ENCODE data around the gene CDCA7. TPM values are rescaled to one million over a fixed set of nuclear protein-coding genes. Genes with fewer than 3 reads are reported as not detected.

Gene CDCA7
- polyA plus RNA-seq, 1 of the 3 experiments (the other 2 are of a cell fraction), result 19.1 TPM

GRCh38 chr2:173404841-173405750 is 50.4 kb downstream of the CDCA7 start:
- no peak overlapping the region for H3K4me3 ChIP-seq (ENCODE audit: low read depth in 2 of 2, low read length in 1 of 2)
- POLR2A ChIA-PET, result no interaction called here
- H3K27ac ChIP-seq (ENCODE audit: low read depth in 2 of 2, low read length in 1 of 2), result no peak overlapping the region
- no peak overlapping the region for H3K4me2 ChIP-seq
- peaks cover 0 to 7% of the 10 kb centered on the region in 2 experiments; a peak in 1 of 4 replicates for H3K4me1 ChIP-seq (ENCODE audit: control insufficient read depth in 1 of 2, insufficient read depth in 2 of 2, low read depth in 1 of 2, low read length in 1 of 2)
- H3K79me2 ChIP-seq (ENCODE audit: insufficient read depth), result no peaks in the 10 kb centered on the region
- H3K9me3 ChIP-seq, result no peaks in the 10 kb centered on the region
- H3K27me3 ChIP-seq (ENCODE audit: insufficient read depth), result peaks cover 28% of the 10 kb centered on the region
- no peak overlapping the region for H3K9ac ChIP-seq
- TF ChIP-seq FOXJ3 (CRISPR knock-in tag; IDR thresholded peaks at IDR 0.05), result no peak
- no peak for TF ChIP-seq NFIC (IDR thresholded peaks at IDR 0.05; ENCODE audit: borderline replicate concordance)
- TF ChIP-seq IRF3 (IDR thresholded peaks at IDR 0.05; ENCODE audit: low read depth, low read length), result no peak
- TF ChIP-seq GABPA (IDR thresholded peaks at IDR 0.05; ENCODE audit: low read depth), result no peak
- no peak for TF ChIP-seq CHD2 (IDR thresholded peaks at IDR 0.05; ENCODE audit: low read length, partially characterized antibody)
- TF ChIP-seq PBX3 (IDR thresholded peaks at IDR 0.05), result no peak
- no peak for TF ChIP-seq FOSL2 (IDR thresholded peaks at IDR 0.05; ENCODE audit: borderline replicate concordance, low read depth)
- TF ChIP-seq NRF1 (IDR thresholded peaks at IDR 0.05; ENCODE audit: low read depth, low read length), result no peak
- no peak for TF ChIP-seq ELF1 (IDR thresholded peaks at IDR 0.05)
- TF ChIP-seq REST (IDR thresholded peaks at IDR 0.05; ENCODE audit: low read depth, low read length), result no peak
- no peak for TF ChIP-seq USF2 (IDR thresholded peaks at IDR 0.05; ENCODE audit: borderline replicate concordance, low read depth, low read length)
- TF ChIP-seq POLR2AphosphoS5 (IDR thresholded peaks at IDR 0.05; ENCODE audit: low read depth, low read length), result no peak
- no peak for TF ChIP-seq SIN3A (IDR thresholded peaks at IDR 0.05; ENCODE audit: borderline replicate concordance, low read depth, low read length)
- no peak for TF ChIP-seq TEAD4 (IDR thresholded peaks at IDR 0.05; ENCODE audit: borderline replicate concordance, insufficient read depth)
- no peak for TF ChIP-seq EZH2phosphoT487 (IDR thresholded peaks at IDR 0.05; ENCODE audit: borderline replicate concordance, low read depth)
- no peak for TF ChIP-seq FOXM1 (IDR thresholded peaks at IDR 0.05; ENCODE audit: low read depth)
- TF ChIP-seq MAX (IDR thresholded peaks at IDR 0.05; ENCODE audit: low read depth), result no peak
- no peak for TF ChIP-seq RAD21 (IDR thresholded peaks at IDR 0.05; ENCODE audit: low read length)
- 57% methylated on average over 8 of the region's 8 CpGs for WGBS (ENCODE audit: low lambda C conversion rate)
- H3K9me2 ChIP-seq, result no peaks in the 10 kb centered on the region
- CTCF ChIA-PET, result interaction anchor here (1.2 to 6.5 kb wide), 5 partner anchors 8 to 939 kb away, joined by 3 to 103 read pairs (median 5); no protein-coding TSS in a partner anchor
- H3F3A ChIP-seq (replicated peaks; ENCODE audit: insufficient read depth), result no peaks in the 10 kb centered on the region
- H3K36me3 ChIP-seq (replicated peaks in 1 of 2; ENCODE audit: control insufficient read depth in 1 of 2, insufficient read depth in 2 of 2, low read length in 1 of 2), result no peaks in the 10 kb centered on the region
- DNase-seq, result no peak
- H2AFZ ChIP-seq (ENCODE audit: low read depth), result no peak overlapping the region
- H4K20me1 ChIP-seq (ENCODE audit: insufficient read depth), result no peaks in the 10 kb centered on the region
